GM18526 (cell line): Measurements from ENCODE around the gene SAMD13.

Experiments used
- POLR2A ChIP-seq: IDR thresholded peaks from 3 replicates; pipeline ENCODE4 v1.6.1; 2011; ENCODE audit not compliant: insufficient read length; ENCODE audit errors: extremely low read depth

Gene SAMD13

GRCh38 chr1:84272401-84272800 lies 29.1 kb upstream of the SAMD13 start:
- TF ChIP-seq POLR2A, result no peak

- no peak for TF ChIP-seq POLR2A
Observed at GRCh38 chr1:84277343-84278059, 24.0 kb upstream of the SAMD13 start.

DNA sequence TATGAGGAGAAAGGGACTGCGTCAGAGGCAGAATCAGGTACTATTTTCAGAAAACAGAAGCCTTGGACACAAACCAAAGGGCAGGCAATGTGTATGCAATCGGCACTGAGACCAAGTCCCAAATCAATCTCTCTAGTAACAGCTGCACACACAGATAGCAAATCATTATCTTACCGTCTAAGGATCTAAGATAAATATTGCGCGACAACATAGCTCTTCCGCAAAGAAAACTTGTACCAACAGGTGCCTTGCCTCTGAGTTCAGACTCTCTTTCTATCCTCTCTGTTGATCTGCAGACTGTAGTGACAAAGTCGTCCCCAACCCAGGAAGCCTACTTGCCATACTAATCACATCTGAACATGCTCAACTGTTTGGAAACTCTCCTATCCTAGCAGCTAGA lies 22.6 kb upstream of the SAMD13 start:
- TF ChIP-seq POLR2A, result no peak

- no peak for TF ChIP-seq POLR2A
Observed at GRCh38 chr1:84280912-84281311, 20.6 kb upstream of the SAMD13 start.

GRCh38 chr1:84282780-84283333 lies 18.7 kb upstream of the SAMD13 start:
- no peak for TF ChIP-seq POLR2A

DNA sequence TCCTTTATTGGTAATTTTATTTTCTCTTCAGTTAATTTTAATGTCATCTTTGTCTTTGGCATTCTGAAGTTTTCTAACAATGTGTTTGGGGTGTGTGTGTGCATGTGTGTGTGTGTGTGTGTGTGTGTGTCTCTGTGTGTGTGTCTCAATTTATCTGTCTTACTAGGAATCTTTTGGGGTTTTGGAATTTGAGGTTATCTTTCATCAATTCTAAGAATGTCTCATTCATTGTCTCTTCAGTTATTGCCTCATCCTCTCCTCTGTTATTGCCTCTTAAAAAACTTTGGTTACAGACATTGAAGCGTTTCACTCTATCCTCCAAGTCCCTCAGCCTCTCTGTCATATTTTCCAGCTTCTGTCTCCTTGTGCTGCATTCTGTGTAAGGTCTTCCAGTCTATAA lies 18.1 kb upstream of the SAMD13 start:
- no peak for TF ChIP-seq POLR2A

- TF ChIP-seq POLR2A, result no peak
Observed at GRCh38 chr1:84286071-84286470, 15.4 kb upstream of the SAMD13 start.

DNA sequence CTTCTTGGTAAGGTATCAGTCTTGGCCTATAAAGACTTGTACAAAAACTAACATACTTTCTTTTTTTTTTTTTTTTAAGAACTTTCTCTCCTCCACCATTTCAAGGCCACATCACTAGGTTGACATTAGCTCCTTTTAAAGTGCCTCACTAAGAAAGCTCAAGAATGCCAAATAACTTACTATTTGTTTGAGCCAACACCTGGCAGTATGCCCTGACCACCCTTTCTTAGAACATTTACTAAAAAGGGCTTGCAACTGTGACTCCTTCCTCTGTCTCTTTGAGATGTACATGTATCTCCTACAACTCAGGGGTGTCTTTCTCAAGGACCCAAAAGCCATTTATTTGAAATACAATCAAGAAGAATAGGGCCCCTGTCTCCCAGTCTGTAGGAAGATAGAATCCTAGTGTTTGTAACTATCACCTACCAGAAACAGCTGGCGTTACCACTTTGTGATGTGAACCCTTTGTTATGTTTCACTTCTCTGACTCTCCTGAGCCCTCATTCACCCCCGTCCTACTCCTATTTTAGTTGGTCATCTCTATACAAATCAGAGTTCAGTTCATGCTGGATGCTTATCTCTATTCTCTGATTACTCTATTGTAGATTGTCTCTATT lies 12.2 kb upstream of the SAMD13 start:
- TF ChIP-seq POLR2A, result no peak

DNA sequence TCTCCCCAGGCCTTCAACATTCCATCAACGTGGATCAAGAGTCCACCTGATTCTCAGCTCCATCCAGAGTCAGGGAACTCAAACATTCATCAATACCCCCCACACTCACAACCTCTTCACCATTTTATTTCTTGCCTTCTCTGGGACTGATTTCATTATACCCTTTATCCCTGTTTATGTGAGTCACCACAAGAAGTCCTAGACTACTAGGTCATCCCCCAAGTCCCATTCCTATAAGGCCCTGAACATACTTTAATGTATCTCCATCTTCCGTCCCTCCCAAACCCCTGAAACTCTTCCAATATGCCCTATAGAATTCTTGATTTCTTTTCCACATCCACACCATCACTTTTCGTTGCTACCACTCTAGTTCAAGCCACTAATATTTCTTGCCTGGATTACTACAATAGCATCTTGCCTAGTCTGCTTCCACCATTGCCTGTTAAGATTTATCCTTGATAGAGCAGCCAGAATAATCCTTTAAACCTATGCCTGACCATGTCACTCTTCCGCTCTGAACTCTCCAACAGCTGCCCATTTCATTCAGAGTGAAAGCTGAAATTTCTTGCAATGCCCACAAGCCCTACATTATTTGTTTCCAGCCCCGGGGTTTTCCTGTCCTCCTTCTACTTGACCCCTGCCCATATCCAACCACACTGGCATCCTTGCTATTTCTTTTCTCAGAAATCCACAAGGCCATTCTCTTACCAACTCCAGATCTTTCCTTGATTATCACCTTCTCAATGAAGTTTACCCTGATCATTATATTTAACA lies 9.4 kb upstream of the SAMD13 start:
- TF ChIP-seq POLR2A, result no peak

DNA sequence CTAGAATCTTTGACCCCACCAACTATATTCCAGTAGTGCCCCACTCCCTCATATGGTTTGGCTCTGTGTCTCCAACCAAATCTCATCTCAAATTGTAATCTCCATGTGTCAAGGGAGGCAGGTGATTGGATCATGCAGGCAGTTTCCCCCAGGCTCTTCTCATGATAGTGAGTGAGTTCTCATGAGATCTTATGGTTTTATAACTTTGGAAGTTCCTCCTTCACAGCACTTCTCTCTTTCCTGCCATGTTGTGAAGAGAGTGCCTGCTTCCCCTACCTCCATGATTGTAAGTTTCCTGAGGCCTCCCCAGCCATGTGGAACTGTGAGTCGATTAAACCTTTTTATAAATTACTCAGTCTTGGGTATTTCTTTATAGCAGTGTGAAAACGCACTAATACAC lies 7.7 kb upstream of the SAMD13 start:
- no peak for TF ChIP-seq POLR2A

DNA sequence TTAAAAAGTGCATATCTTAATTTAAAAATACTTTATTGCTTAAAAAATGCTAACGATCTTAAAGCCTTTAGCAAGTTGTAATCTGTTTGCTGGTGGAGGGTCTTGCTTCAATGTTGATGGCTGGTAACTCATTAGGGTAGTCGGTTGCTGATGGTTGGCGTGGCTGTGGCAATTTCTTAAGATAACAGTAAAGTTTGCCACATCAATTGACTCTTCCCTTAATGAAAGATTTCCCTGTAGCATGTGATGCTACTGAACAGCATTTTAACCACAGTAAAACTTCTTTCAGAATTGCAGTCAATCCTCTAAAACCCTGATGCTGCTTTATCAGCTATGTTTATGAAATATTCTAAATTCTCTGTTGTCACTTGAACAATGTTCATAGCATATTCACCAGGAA lies 6.8 kb upstream of the SAMD13 start:
- TF ChIP-seq POLR2A, result no peak

DNA sequence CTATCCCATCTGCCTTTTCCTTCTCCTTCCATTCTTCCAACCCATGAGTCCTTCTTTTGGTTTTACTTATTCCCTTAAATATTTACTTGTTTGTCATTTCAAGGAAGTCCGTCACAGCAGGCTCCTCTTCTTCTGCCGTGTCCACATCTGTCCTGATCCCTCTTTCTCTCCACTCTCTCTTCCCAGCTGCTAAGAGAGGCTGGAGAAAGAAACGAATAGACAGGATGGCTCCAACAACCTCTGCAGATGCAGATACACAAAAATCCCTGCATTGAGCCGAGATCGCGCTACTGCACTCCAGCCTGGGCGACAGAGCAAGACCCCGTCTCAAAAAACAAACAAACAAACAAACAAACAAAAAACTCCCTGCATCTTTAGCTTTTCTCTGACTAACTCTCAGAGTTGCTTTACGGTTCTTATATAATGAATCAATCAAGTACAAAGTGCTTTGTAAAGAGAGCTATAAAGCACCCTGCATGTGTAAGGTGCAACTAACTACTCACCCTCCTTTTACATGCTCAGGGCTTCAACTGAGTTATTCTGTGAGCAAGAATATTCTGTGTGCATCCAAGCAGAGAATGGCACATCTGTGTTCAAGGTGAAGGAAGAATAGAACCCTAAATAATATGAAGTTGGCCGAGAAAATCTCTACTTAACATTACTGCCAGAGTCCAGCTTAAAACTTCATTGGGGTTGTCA lies 3.8 kb upstream of the SAMD13 start:
- no peak for TF ChIP-seq POLR2A

GRCh38 chr1:84298328-84298683 lies 3.2 kb upstream of the SAMD13 start:
- TF ChIP-seq POLR2A, result peak; percentile 39

GRCh38 chr1:84298684-84299535 lies 2.6 kb upstream of the SAMD13 start:
- no peak for TF ChIP-seq POLR2A

DNA sequence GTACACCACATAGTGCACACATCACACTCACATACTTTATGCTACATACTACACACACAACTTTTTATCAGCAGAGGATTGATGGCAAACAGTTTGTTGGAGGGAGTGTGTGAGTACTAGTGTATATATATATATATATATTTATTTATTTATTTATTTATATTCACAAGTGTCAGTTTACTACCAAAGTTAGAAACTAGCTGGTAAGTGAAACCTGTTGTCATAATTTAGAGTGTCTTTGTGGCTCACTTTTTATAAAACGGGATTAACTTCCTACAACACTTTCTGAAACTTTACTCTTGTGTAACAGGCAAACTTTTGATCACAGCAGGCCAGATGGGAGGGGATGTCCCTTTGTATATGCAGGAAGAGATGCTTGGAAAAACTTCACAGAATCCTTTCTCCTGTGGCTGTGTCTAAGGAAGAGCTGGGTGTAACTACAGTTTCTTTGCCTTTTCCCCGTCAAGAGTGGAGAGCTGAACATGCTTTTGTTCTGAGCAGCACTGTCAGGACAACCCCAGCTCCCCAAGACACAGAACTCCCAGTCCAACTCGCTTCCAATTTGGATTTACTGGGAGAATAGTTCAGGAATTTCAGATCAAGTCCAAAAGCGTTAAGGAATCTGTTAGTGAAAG lies 1.9 kb upstream of the SAMD13 start:
- TF ChIP-seq POLR2A, result no peak

GRCh38 chr1:84300501-84300900 lies 1.0 kb upstream of the SAMD13 start:
- no peak for TF ChIP-seq POLR2A
